DMS53 (cell line): ENCODE results near the gene MRPS10.
"Not testable (repeated sequence)": the region's sequence is repeated elsewhere in the genome, so short reads cannot be mapped to it uniquely, and the experiment has no call there.

ENCODE experiments used
- DNase-seq: peaks from one replicate; lab custom pipeline; 2025; lab: John Stamatoyannopoulos, UW

Gene MRPS10

GRCh38 chr6:42207559-42207958 is 10.1 kb downstream of the MRPS10 start:
- DNase-seq: not testable (repeated sequence)

GRCh38 chr6:42204768-42205282 is 12.8 kb downstream of the MRPS10 start:
- no peak for DNase-seq

- DNase-seq: no peak
Measured at GRCh38 chr6:42203183-42203582, 14.5 kb downstream of the MRPS10 start.

- DNase-seq: not testable (repeated sequence)
Measured at GRCh38 chr6:42202131-42202915, 15.3 kb downstream of the MRPS10 start.

GRCh38 chr6:42201382-42201781 is 16.3 kb downstream of the MRPS10 start:
- DNase-seq: no peak

- DNase-seq: peak; percentile 71
Measured at GRCh38 chr6:42200035-42200434, 17.6 kb downstream of the MRPS10 start.

- peak; percentile 46 for DNase-seq
Measured at GRCh38 chr6:42199106-42199981, 18.3 kb downstream of the MRPS10 start.

GRCh38 chr6:42197555-42198362 is 19.9 kb downstream of the MRPS10 start:
- peak; percentile 95 for DNase-seq

- DNase-seq: no peak
Measured at GRCh38 chr6:42195415-42195814, 22.2 kb downstream of the MRPS10 start.

- DNase-seq: no peak
Measured at GRCh38 chr6:42194056-42194455, 23.6 kb downstream of the MRPS10 start.

GRCh38 chr6:42193491-42193894 is 24.2 kb downstream of the MRPS10 start:
- no peak for DNase-seq

- DNase-seq: peak; percentile 57
Measured at GRCh38 chr6:42192385-42192784, 25.3 kb downstream of the MRPS10 start.

- DNase-seq: no peak
Measured at GRCh38 chr6:42190554-42191183, 27.0 kb downstream of the MRPS10 start.

GRCh38 chr6:42188406-42188805 is 29.3 kb downstream of the MRPS10 start:
- no peak for DNase-seq

GRCh38 chr6:42185597-42185996 is 32.1 kb downstream of the MRPS10 start:
- DNase-seq: no peak

GRCh38 chr6:42184475-42184874 is 33.2 kb downstream of the MRPS10 start:
- DNase-seq: no peak

GRCh38 chr6:42182101-42182500 is 35.6 kb downstream of the MRPS10 start:
- no peak for DNase-seq

GRCh38 chr6:42179945-42180313 is 37.7 kb downstream of the MRPS10 start:
- no peak for DNase-seq

GRCh38 chr6:42179261-42179944 is 38.3 kb downstream of the MRPS10 start:
- no peak for DNase-seq

GRCh38 chr6:42177514-42178364 is 39.9 kb downstream of the MRPS10 start:
- no peak for DNase-seq
